HL-60 (cell line): ENCODE measurements around the gene GRSF1.

Experiments
- DNase-seq, 2 experiments: peaks; one replicate each; pipeline ENCODE4 v3.0.0-alpha.2; 2010 to 2020; ENCODE audit warnings: low read depth in 1 of 2, low spot score in 1 of 2
- H3K27ac ChIP-seq: fragments of 250-450 bp; sonication (Bioruptor Pico); replicated peaks from 2 replicates; pipeline ENCODE4 v1.5.1; 2020; ENCODE audit warnings: mild to moderate bottlenecking, moderate library complexity
- H3K27me3 ChIP-seq: fragments of 250-450 bp; sonication (Bioruptor Pico); 2 replicates; pipeline ENCODE4 v1.5.1; 2021; ENCODE audit warnings: mild to moderate bottlenecking, moderate library complexity; ENCODE audit not compliant: insufficient read depth, poor library complexity, severe bottlenecking
- H3K4me3 ChIP-seq: replicated peaks from 2 replicates; pipeline ENCODE4 v1.5.1; 2011; ENCODE audit warnings: mild to moderate bottlenecking, control low read depth, low read length; ENCODE audit not compliant: insufficient read depth
- CTCF ChIP-seq: IDR thresholded peaks from one replicate; pipeline ENCODE4 v1.5.1; 2011; ENCODE audit warnings: low read length, control low read depth, inconsistent platforms; ENCODE audit not compliant: insufficient read depth
- GABPA ChIP-seq: IDR thresholded peaks from 2 replicates; pipeline ENCODE4 v1.6.1; 2012; ENCODE audit warnings: low read depth
- POLR2AphosphoS5 ChIP-seq: IDR thresholded peaks from 2 replicates; pipeline ENCODE4 v1.6.1; 2012; ENCODE audit warnings: low read depth
- REST ChIP-seq: IDR thresholded peaks from 2 replicates; pipeline ENCODE4 v1.6.1; 2012; ENCODE audit warnings: low read depth; ENCODE audit not compliant: insufficient replicate concordance
- SPI1 ChIP-seq: IDR thresholded peaks from 2 replicates; pipeline ENCODE4 v1.6.1; 2012; ENCODE audit warnings: low read depth, mild to moderate bottlenecking, borderline replicate concordance

GRSF1 gene

GRCh38 chr4:70802928-70803580, 36.6 kb downstream of the GRSF1 start:
- no peak for TF ChIP-seq POLR2AphosphoS5
- no peak for TF ChIP-seq SPI1
- no peak for TF ChIP-seq GABPA
- TF ChIP-seq CTCF, result no peak
- TF ChIP-seq REST, result no peak
- Histone ChIP-seq H3K27ac (no peak overlapping the region), H3K27me3 (no peaks in the 10 kb centered on the region), H3K4me3 (no peak overlapping the region)
- no peak for DNase-seq

GRCh38 chr4:70801265-70801809, 38.4 kb downstream of the GRSF1 start:
- TF ChIP-seq CTCF (no peak), POLR2AphosphoS5 (no peak), GABPA (no peak), SPI1 (no peak), REST (no peak)
- no peak overlapping the region for H3K4me3 ChIP-seq
- no peaks in the 10 kb centered on the region for H3K27me3 ChIP-seq
- DNase-seq, result no peak
- H3K27ac ChIP-seq, result no peak overlapping the region

GRCh38 chr4:70793626-70794025, 46.1 kb downstream of the GRSF1 start:
- TF ChIP-seq CTCF, result no peak
- TF ChIP-seq GABPA, result no peak
- TF ChIP-seq SPI1, result no peak
- TF ChIP-seq POLR2AphosphoS5, result no peak
- TF ChIP-seq REST, result no peak
- H3K4me3 ChIP-seq, result no peak overlapping the region
- DNase-seq, result no peak
- H3K27ac ChIP-seq, result no peak overlapping the region
- no peaks in the 10 kb centered on the region for H3K27me3 ChIP-seq
